Duodenal mucosa (tissue), 2 donors: ENCODE data around the gene SENP7.
A peak's percentile ranks its signal among the peaks of the same experiment; 100 is the strongest.

Source experiments
- H3K27ac ChIP-seq: one replicate; pipeline ENCODE4 v1.7.0; 2013; ENCODE audit warnings: low read depth, low read length
- H3K27me3 ChIP-seq, 2 donors: one replicate each; pipeline ENCODE4 v1.7.0; 2013; ENCODE audit warnings: low read length in 2 of 2, control low read depth in 1 of 2; ENCODE audit not compliant: insufficient read depth in 2 of 2, control insufficient read depth in 1 of 2
- H3K36me3 ChIP-seq, 2 donors: one replicate each; pipeline ENCODE4 v1.7.0; 2013; ENCODE audit warnings: low read length in 2 of 2, control low read depth in 1 of 2; ENCODE audit not compliant: insufficient read depth in 2 of 2, control insufficient read depth in 1 of 2
- H3K4me1 ChIP-seq, 2 donors: one replicate each; pipeline ENCODE4 v1.7.0; 2013; ENCODE audit warnings: low read length in 2 of 2, control low read depth in 1 of 2; ENCODE audit not compliant: insufficient read depth in 2 of 2, control insufficient read depth in 1 of 2
- H3K4me3 ChIP-seq, 2 donors: one replicate each; pipeline ENCODE4 v1.7.0; 2013; ENCODE audit warnings: low read length in 2 of 2, low read depth in 1 of 2
- H3K9ac ChIP-seq, 2 donors: one replicate each; pipeline ENCODE4 v1.7.0; 2013; ENCODE audit warnings: low read length in 2 of 2, low read depth in 1 of 2
- H3K9me3 ChIP-seq, 2 donors: one replicate each; pipeline ENCODE4 v1.7.0; 2013; ENCODE audit warnings: low read length in 2 of 2, control low read depth in 1 of 2; ENCODE audit not compliant: control insufficient read depth in 1 of 2

The SENP7 gene

GRCh38 chr3:101351829-101352228, 161.2 kb downstream of the SENP7 start:
- H3K9ac ChIP-seq: no peak overlapping the region
- no peak overlapping the region for H3K27ac ChIP-seq
- H3K4me3 ChIP-seq: no peak overlapping the region
- peaks cover 0 to 3% of the 10 kb centered on the region in 2 donors for H3K36me3 ChIP-seq
- H3K4me1 ChIP-seq: no peaks in the 10 kb centered on the region
- H3K27me3 ChIP-seq: no peaks in the 10 kb centered on the region
- H3K9me3 ChIP-seq: no peaks in the 10 kb centered on the region

GRCh38 chr3:101340591-101340990, 172.4 kb downstream of the SENP7 start:
- H3K9me3 ChIP-seq: no peaks in the 10 kb centered on the region
- H3K4me3 ChIP-seq: no peak overlapping the region
- no peaks in the 10 kb centered on the region for H3K27me3 ChIP-seq
- H3K36me3 ChIP-seq: peaks cover 0 to 5% of the 10 kb centered on the region in 2 donors
- no peak overlapping the region for H3K27ac ChIP-seq
- H3K4me1 ChIP-seq: no peaks in the 10 kb centered on the region
- no peak overlapping the region for H3K9ac ChIP-seq

- peaks cover 0 to 9% of the 10 kb centered on the region in 2 donors for H3K36me3 ChIP-seq
- no peak overlapping the region for H3K27ac ChIP-seq
- no peak overlapping the region for H3K4me3 ChIP-seq
- H3K4me1 ChIP-seq: no peaks in the 10 kb centered on the region
- H3K9me3 ChIP-seq: no peaks in the 10 kb centered on the region
- no peaks in the 10 kb centered on the region for H3K27me3 ChIP-seq
- H3K9ac ChIP-seq: no peak overlapping the region
These were observed 179.1 kb downstream of the SENP7 start for GRCh38 chr3:101333883-101334282.

GRCh38 chr3:101329016-101329673, 183.9 kb downstream of the SENP7 start:
- Histone ChIP-seq H3K27me3 (no peaks in the 10 kb centered on the region), H3K36me3 (peaks cover 0 to 10% of the 10 kb centered on the region in 2 donors), H3K27ac (no peak overlapping the region), H3K9me3 (no peaks in the 10 kb centered on the region), H3K9ac (no peak overlapping the region), H3K4me1 (no peaks in the 10 kb centered on the region), H3K4me3 (no peak overlapping the region)

GRCh38 chr3:101325393-101326134, 187.4 kb downstream of the SENP7 start:
- H3K9me3 ChIP-seq: no peaks in the 10 kb centered on the region
- H3K27ac ChIP-seq: no peak overlapping the region
- H3K27me3 ChIP-seq: no peaks in the 10 kb centered on the region

GRCh38 chr3:101320475-101320874, 192.5 kb downstream of the SENP7 start, which contains the start of gene IMPG2:
Gene IMPG2, minus strand, starts transcription at chr3:101320575. Its CDS starts 203 bp downstream, at chr3:101320372.
- Histone ChIP-seq H3K9me3 (no peaks in the 10 kb centered on the region), H3K4me3 (peak within 1 kb of the TSS; percentile 17 to 23), H3K27me3 (no peaks in the 10 kb centered on the region), H3K9ac (no peak within 1 kb of the TSS), H3K27ac (no peak within 1 kb of the TSS), H3K4me1 (no peaks in the 10 kb centered on the region), H3K36me3 (no peaks in the 10 kb centered on the region)

More at GRCh38 chr3:101325393-101326134, 187.4 kb downstream of the SENP7 start:
- Histone ChIP-seq H3K9ac (no peak overlapping the region), H3K36me3 (peaks cover 0 to 10% of the 10 kb centered on the region in 2 donors), H3K4me1 (no peaks in the 10 kb centered on the region), H3K4me3 (no peak overlapping the region)

GRCh38 chr3:101319531-101319930, 193.5 kb downstream of the SENP7 start:
- peak overlapping the region; percentile 17 to 23 for H3K4me3 ChIP-seq
- no peaks in the 10 kb centered on the region for H3K27me3 ChIP-seq
- H3K27ac ChIP-seq: no peak overlapping the region
- H3K9me3 ChIP-seq: no peaks in the 10 kb centered on the region
- no peaks in the 10 kb centered on the region for H3K36me3 ChIP-seq
- H3K4me1 ChIP-seq: no peaks in the 10 kb centered on the region
- no peak overlapping the region for H3K9ac ChIP-seq

GRCh38 chr3:101312545-101312944, 200.5 kb downstream of the SENP7 start:
- Histone ChIP-seq H3K27me3 (no peaks in the 10 kb centered on the region), H3K4me3 (no peak overlapping the region), H3K9me3 (peaks cover 8% of the 10 kb centered on the region in 2 donors), H3K36me3 (no peaks in the 10 kb centered on the region), H3K4me1 (no peaks in the 10 kb centered on the region), H3K27ac (no peak overlapping the region), H3K9ac (no peak overlapping the region)

- H3K9me3 ChIP-seq: peaks cover 8 to 11% of the 10 kb centered on the region in 2 donors
- H3K36me3 ChIP-seq: no peaks in the 10 kb centered on the region
- H3K4me3 ChIP-seq: no peak overlapping the region
- H3K27me3 ChIP-seq: no peaks in the 10 kb centered on the region
- no peak overlapping the region for H3K27ac ChIP-seq
- H3K9ac ChIP-seq: no peak overlapping the region
- H3K4me1 ChIP-seq: no peaks in the 10 kb centered on the region
These were observed 201.3 kb downstream of the SENP7 start for GRCh38 chr3:101311676-101312075.

GRCh38 chr3:101310978-101311375, 202.0 kb downstream of the SENP7 start:
- Histone ChIP-seq H3K4me1 (no peaks in the 10 kb centered on the region), H3K27ac (no peak overlapping the region), H3K36me3 (no peaks in the 10 kb centered on the region), H3K4me3 (no peak overlapping the region), H3K9ac (no peak overlapping the region), H3K27me3 (no peaks in the 10 kb centered on the region), H3K9me3 (peaks cover 8 to 11% of the 10 kb centered on the region in 2 donors)
